Measurements from ENCODE around the gene PACS1.

PACS1 gene

GRCh38 chr11:66218846-66219620 lies 149.0 kb downstream of the PACS1 start:
- no peaks in the 10 kb centered on the region for H3K79me2 ChIP-seq (ENCODE audit: low read length)

GRCh38 chr11:66219846-66220565 lies 149.9 kb downstream of the PACS1 start:
- no peak overlapping the region for H3K4me2 ChIP-seq (ENCODE audit: low read length)
- no peaks in the 10 kb centered on the region for H3K9me3 ChIP-seq (ENCODE audit: insufficient read depth, low read length)
- peaks cover 6% of the 10 kb centered on the region for H3K36me3 ChIP-seq (replicated peaks; ENCODE audit: low read depth, low read length)
- H3K79me2 ChIP-seq (ENCODE audit: low read length) = no peaks in the 10 kb centered on the region
- H3K4me3 ChIP-seq (ENCODE audit: low read length) = no peak overlapping the region
- peaks cover 20% of the 10 kb centered on the region for H3K4me1 ChIP-seq (ENCODE audit: low read length)
- H3K9ac ChIP-seq (ENCODE audit: low read length) = no peak overlapping the region
- H2AFZ ChIP-seq (ENCODE audit: low read depth, low read length) = no peak overlapping the region
- TF ChIP-seq CTCF (IDR thresholded peaks at IDR 0.05; ENCODE audit: low read depth, low read length) (no peak), EZH2phosphoT487 (IDR thresholded peaks at IDR 0.05; ENCODE audit: low read depth) (no peak)
- no peaks in the 10 kb centered on the region for H3K27me3 ChIP-seq (ENCODE audit: low read depth, low read length)
- no peaks in the 10 kb centered on the region for H4K20me1 ChIP-seq (ENCODE audit: insufficient read depth, low read length)
- no peak overlapping the region for H3K27ac ChIP-seq (ENCODE audit: low read length)

More at GRCh38 chr11:66218846-66219620, 149.0 kb downstream of the PACS1 start:
- Histone ChIP-seq H3K9me3 (ENCODE audit: insufficient read depth, low read length) (no peaks in the 10 kb centered on the region), H3K4me3 (ENCODE audit: low read length) (no peak overlapping the region), H3K4me1 (ENCODE audit: low read length) (peaks cover 20% of the 10 kb centered on the region), H3K27ac (ENCODE audit: low read length) (no peak overlapping the region), H2AFZ (ENCODE audit: low read depth, low read length) (no peak overlapping the region), H3K4me2 (ENCODE audit: low read length) (no peak overlapping the region), H4K20me1 (ENCODE audit: insufficient read depth, low read length) (no peaks in the 10 kb centered on the region), H3K9ac (ENCODE audit: low read length) (no peak overlapping the region), H3K36me3 (replicated peaks; ENCODE audit: low read depth, low read length) (peaks cover 6% of the 10 kb centered on the region), H3K27me3 (ENCODE audit: low read depth, low read length) (no peaks in the 10 kb centered on the region)
- TF ChIP-seq EZH2phosphoT487 (IDR thresholded peaks at IDR 0.05; ENCODE audit: low read depth) = no peak
- no peak for TF ChIP-seq CTCF (IDR thresholded peaks at IDR 0.05; ENCODE audit: low read depth, low read length)

GRCh38 chr11:66220566-66220935 lies 150.5 kb downstream of the PACS1 start:
- Histone ChIP-seq H3K79me2 (ENCODE audit: low read length) (no peaks in the 10 kb centered on the region), H3K4me3 (ENCODE audit: low read length) (no peak overlapping the region), H3K4me2 (ENCODE audit: low read length) (no peak overlapping the region), H3K27ac (ENCODE audit: low read length) (no peak overlapping the region), H4K20me1 (ENCODE audit: insufficient read depth, low read length) (no peaks in the 10 kb centered on the region), H3K9ac (ENCODE audit: low read length) (no peak overlapping the region), H3K9me3 (ENCODE audit: insufficient read depth, low read length) (no peaks in the 10 kb centered on the region), H3K27me3 (ENCODE audit: low read depth, low read length) (no peaks in the 10 kb centered on the region), H3K36me3 (replicated peaks; ENCODE audit: low read depth, low read length) (peaks cover 6% of the 10 kb centered on the region), H3K4me1 (ENCODE audit: low read length) (peaks cover 20% of the 10 kb centered on the region), H2AFZ (ENCODE audit: low read depth, low read length) (no peak overlapping the region)
- no peak for TF ChIP-seq CTCF (IDR thresholded peaks at IDR 0.05; ENCODE audit: low read depth, low read length)
- TF ChIP-seq EZH2phosphoT487 (IDR thresholded peaks at IDR 0.05; ENCODE audit: low read depth) = no peak

- Histone ChIP-seq H3K27ac (ENCODE audit: low read length) (no peak overlapping the region), H3K9me3 (ENCODE audit: insufficient read depth, low read length) (no peaks in the 10 kb centered on the region), H3K36me3 (replicated peaks; ENCODE audit: low read depth, low read length) (peaks cover 6% of the 10 kb centered on the region), H3K9ac (ENCODE audit: low read length) (no peak overlapping the region), H4K20me1 (ENCODE audit: insufficient read depth, low read length) (no peaks in the 10 kb centered on the region), H3K4me2 (ENCODE audit: low read length) (no peak overlapping the region), H2AFZ (ENCODE audit: low read depth, low read length) (no peak overlapping the region), H3K4me3 (ENCODE audit: low read length) (no peak overlapping the region), H3K4me1 (ENCODE audit: low read length) (peaks cover 22% of the 10 kb centered on the region), H3K27me3 (ENCODE audit: low read depth, low read length) (no peaks in the 10 kb centered on the region), H3K79me2 (ENCODE audit: low read length) (no peaks in the 10 kb centered on the region)
- TF ChIP-seq EZH2phosphoT487 (IDR thresholded peaks at IDR 0.05; ENCODE audit: low read depth) (no peak), CTCF (IDR thresholded peaks at IDR 0.05; ENCODE audit: low read depth, low read length) (no peak)
These were observed 150.9 kb downstream of the PACS1 start for GRCh38 chr11:66221012-66221411.
